Tibial artery (tissue), 4 donors: ENCODE data around the gene ACAD11.

Experiments used
- DNase-seq, 2 donors: peaks; one replicate each; pipeline ENCODE4 v3.0.0-alpha.2; 2019
- H3K27ac ChIP-seq, 2 donors: fragments of 200-600 bp; sonication (generic) in 1 of 2; 1 replicate in 1 of 2; 2 replicates in 1 of 2; pipeline ENCODE4 v1.5.1; 2018 to 2019; ENCODE audit warnings: mild to moderate bottlenecking in 1 of 2
- H3K27me3 ChIP-seq, 2 donors: fragments of 200-600 bp; sonication (generic) in 1 of 2; one replicate each; pipeline versions ENCODE4 v1.5.1 to v1.6.0; 2016 to 2019
- H3K36me3 ChIP-seq, 3 donors: fragments of 200-600 bp; sonication (generic) in 2 of 3; one replicate each; pipeline ENCODE4 v1.5.1; 2016 to 2019; ENCODE audit warnings: mild to moderate bottlenecking in 2 of 3
- H3K4me1 ChIP-seq, 4 donors: fragments of 200-600 bp; sonication (generic) in 2 of 4; 1 replicate in 3 of 4; 2 replicates in 1 of 4; pipeline ENCODE4 v1.5.1; 2016 to 2019
- H3K4me3 ChIP-seq, 2 donors: fragments of 200-600 bp; sonication (generic) in 1 of 2; 1 replicate in 1 of 2; 2 replicates in 1 of 2; pipeline ENCODE4 v1.5.1; 2018 to 2019; ENCODE audit warnings: mild to moderate bottlenecking in 2 of 2
- H3K9me3 ChIP-seq, 3 donors: fragments of 200-600 bp; sonication (generic) in 1 of 3; one replicate each; pipeline ENCODE4 v1.5.1; 2016 to 2019
- CTCF ChIP-seq, 2 experiments: fragments of 200-600 bp in 1 of 2; fragments of 450-650 bp in 1 of 2; IDR thresholded peaks; one replicate each; pipeline ENCODE4 v1.5.1; 2017 to 2019; ENCODE audit warnings: antibody characterized with exemption in 2 of 2, mild to moderate bottlenecking in 1 of 2, moderate library complexity in 1 of 2
- intact Hi-C: fragments of 100-400 bp; cut with DNase I; formaldehyde crosslinking; loops from one replicate; pipeline ENCODE4 v1.15.0; 2023; ENCODE audit warnings: low total_unique reads

The ACAD11 gene

GRCh38 chr3:132538072-132538471 is 121.5 kb downstream of the ACAD11 start:
- Histone ChIP-seq H3K36me3 (peaks cover 20 to 59% (median 33%) of the 10 kb centered on the region in 3 donors), H3K4me1 (peaks cover 0 to 10% (median 4%) of the 10 kb centered on the region in 4 donors), H3K4me3 (no peak overlapping the region), H3K9me3 (no peaks in the 10 kb centered on the region), H3K27me3 (no peaks in the 10 kb centered on the region), H3K27ac (no peak overlapping the region)
- no peak for TF ChIP-seq CTCF (IDR thresholded peaks at IDR 0.05)
- intact Hi-C loops: no loop called here
- DNase-seq: no peak

- H3K27me3 ChIP-seq: no peaks in the 10 kb centered on the region
These were observed 122.3 kb downstream of the ACAD11 start for GRCh38 chr3:132537297-132537696.

GRCh38 chr3:132536442-132537153 is 123.0 kb downstream of the ACAD11 start:
- Histone ChIP-seq H3K4me1 (peaks cover 0 to 8% (median 2%) of the 10 kb centered on the region in 4 donors), H3K27ac (peak overlapping the region; percentile 34 to 43), H3K36me3 (peaks cover 20 to 69% (median 37%) of the 10 kb centered on the region in 3 donors), H3K4me3 (no peak overlapping the region), H3K27me3 (no peaks in the 10 kb centered on the region), H3K9me3 (no peaks in the 10 kb centered on the region)
- no peak for TF ChIP-seq CTCF (IDR thresholded peaks at IDR 0.05)
- DNase-seq: no peak
- intact Hi-C loops: loop anchor here (2.0 kb wide), 1 partner anchor 108 kb away; no protein-coding TSS in a partner anchor

More at GRCh38 chr3:132537297-132537696, 122.3 kb downstream of the ACAD11 start:
- Histone ChIP-seq H3K4me1 (peaks cover 0 to 8% (median 2%) of the 10 kb centered on the region in 4 donors), H3K4me3 (no peak overlapping the region), H3K27ac (no peak overlapping the region), H3K36me3 (peaks cover 20 to 62% (median 33%) of the 10 kb centered on the region in 3 donors), H3K9me3 (no peaks in the 10 kb centered on the region)
- DNase-seq: no peak
- no peak for TF ChIP-seq CTCF (IDR thresholded peaks at IDR 0.05)
- intact Hi-C loops: loop anchor here (2.0 kb wide), 1 partner anchor 108 kb away; no protein-coding TSS in a partner anchor

GRCh38 chr3:132535575-132536441 is 123.8 kb downstream of the ACAD11 start:
- H3K4me3 ChIP-seq: no peak overlapping the region
- H3K4me1 ChIP-seq: peaks cover 0 to 8% (median 2%) of the 10 kb centered on the region in 4 donors
- intact Hi-C loops: loop anchor here (2.0 kb wide), 1 partner anchor 109 kb away; no protein-coding TSS in a partner anchor
- peak; percentile 65 to 74 for DNase-seq
- H3K27me3 ChIP-seq: no peaks in the 10 kb centered on the region
- no peaks in the 10 kb centered on the region for H3K9me3 ChIP-seq
- TF ChIP-seq CTCF (IDR thresholded peaks at IDR 0.05): peak; percentile 57 to 72
- peak overlapping the region; percentile 34 to 43 for H3K27ac ChIP-seq
- H3K36me3 ChIP-seq: peaks cover 25 to 71% (median 38%) of the 10 kb centered on the region in 3 donors

GRCh38 chr3:132530624-132531023 is 129.0 kb downstream of the ACAD11 start:
- intact Hi-C loops: no loop called here
- Histone ChIP-seq H3K36me3 (peaks cover 47 to 84% (median 66%) of the 10 kb centered on the region in 3 donors), H3K27me3 (no peaks in the 10 kb centered on the region), H3K4me1 (no peaks in the 10 kb centered on the region), H3K4me3 (no peak overlapping the region), H3K9me3 (no peaks in the 10 kb centered on the region), H3K27ac (no peak overlapping the region)
- TF ChIP-seq CTCF (IDR thresholded peaks at IDR 0.05): no peak
- no peak for DNase-seq
